GM23248 (cell line): ENCODE measurements around the gene DACT3.

ENCODE experiments used
- EZH2 ChIP-seq: fragments of 200-600 bp; sonication (generic); IDR thresholded peaks from 2 replicates; pipeline ENCODE4 v1.6.1; 2018; ENCODE audit warnings: antibody characterized with exemption, mild to moderate bottlenecking; ENCODE audit not compliant: insufficient read depth, poor library complexity, severe bottlenecking
- EZH2phosphoT487 ChIP-seq: fragments of 200-600 bp; sonication (generic); IDR thresholded peaks from 2 replicates; pipeline ENCODE4 v1.6.1; 2018; ENCODE audit warnings: antibody characterized with exemption, moderate library complexity, mild to moderate bottlenecking, low read depth; ENCODE audit not compliant: insufficient read depth

DNA sequence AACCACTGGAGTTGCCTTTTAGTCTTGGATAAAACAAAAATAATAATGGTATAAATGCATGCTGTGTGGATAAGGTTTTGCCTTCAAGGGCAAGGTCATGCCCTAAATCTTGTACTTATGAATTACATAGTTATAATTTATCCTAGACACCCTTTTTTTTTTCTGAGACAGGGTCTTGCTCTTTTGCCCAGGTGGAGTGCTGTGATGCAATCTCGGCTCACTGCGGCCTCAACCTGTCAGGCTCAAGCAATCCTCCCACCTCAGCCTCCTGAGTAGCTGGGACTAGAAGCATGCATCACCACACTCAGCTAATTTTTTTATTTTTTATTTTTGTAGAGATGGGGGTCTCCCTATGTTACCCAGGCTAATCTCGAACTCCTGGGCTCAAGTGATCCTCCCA is 7.7 kb upstream of the DACT3 start:
- TF ChIP-seq EZH2 (no peak), EZH2phosphoT487 (no peak)
